Tibial nerve (tissue), 4 donors: ENCODE measurements around the gene TEF.

Experiments used
- EP300 ChIP-seq, 2 donors: sonication (generic); formaldehyde crosslinking; IDR thresholded peaks; one replicate each; pipeline ENCODE4 v1.6.1; 2017; ENCODE audit warnings: antibody characterized with exemption in 2 of 2, mild to moderate bottlenecking in 1 of 2
- POLR2A ChIP-seq, 2 donors: fragments of 450-650 bp; IDR thresholded peaks; one replicate each; pipeline ENCODE4 v1.6.1; 2017; ENCODE audit warnings: antibody characterized with exemption in 2 of 2, mild to moderate bottlenecking in 2 of 2, moderate library complexity in 2 of 2
- TF ChIP-seq, protein P1 (sequence below), 5 experiments: fragments of 200-600 bp in 3 of 5; fragments of 450-650 bp in 2 of 5; sonication (generic) in 3 of 5; IDR thresholded peaks; one replicate each; pipeline ENCODE4 v1.5.1; 2016 to 2019; ENCODE audit warnings: antibody characterized with exemption in 5 of 5, mild to moderate bottlenecking in 3 of 5, moderate library complexity in 2 of 5

GRCh38 chr22:41348964-41349484 is 32.7 kb upstream of the TEF start:
- TF ChIP-seq, protein P1, sequence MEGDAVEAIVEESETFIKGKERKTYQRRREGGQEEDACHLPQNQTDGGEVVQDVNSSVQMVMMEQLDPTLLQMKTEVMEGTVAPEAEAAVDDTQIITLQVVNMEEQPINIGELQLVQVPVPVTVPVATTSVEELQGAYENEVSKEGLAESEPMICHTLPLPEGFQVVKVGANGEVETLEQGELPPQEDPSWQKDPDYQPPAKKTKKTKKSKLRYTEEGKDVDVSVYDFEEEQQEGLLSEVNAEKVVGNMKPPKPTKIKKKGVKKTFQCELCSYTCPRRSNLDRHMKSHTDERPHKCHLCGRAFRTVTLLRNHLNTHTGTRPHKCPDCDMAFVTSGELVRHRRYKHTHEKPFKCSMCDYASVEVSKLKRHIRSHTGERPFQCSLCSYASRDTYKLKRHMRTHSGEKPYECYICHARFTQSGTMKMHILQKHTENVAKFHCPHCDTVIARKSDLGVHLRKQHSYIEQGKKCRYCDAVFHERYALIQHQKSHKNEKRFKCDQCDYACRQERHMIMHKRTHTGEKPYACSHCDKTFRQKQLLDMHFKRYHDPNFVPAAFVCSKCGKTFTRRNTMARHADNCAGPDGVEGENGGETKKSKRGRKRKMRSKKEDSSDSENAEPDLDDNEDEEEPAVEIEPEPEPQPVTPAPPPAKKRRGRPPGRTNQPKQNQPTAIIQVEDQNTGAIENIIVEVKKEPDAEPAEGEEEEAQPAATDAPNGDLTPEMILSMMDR (IDR thresholded peaks at IDR 0.05) = no peak
- TF ChIP-seq POLR2A (IDR thresholded peaks at IDR 0.05) (no peak), EP300 (IDR thresholded peaks at IDR 0.05) (no peak)
